HT1080 (cell line): ENCODE data around the gene DHX29. TPM values are rescaled to one million over a fixed set of nuclear protein-coding genes. Genes with fewer than 3 reads are reported as not detected.
"Not testable (repeated sequence)": the region's sequence is repeated elsewhere in the genome, so short reads cannot be mapped to it uniquely, and the experiment has no call there.

ENCODE experiments used
- DNase-seq: peaks from one replicate; pipeline ENCODE4 v3.0.0-alpha.2; 2015; ENCODE audit warnings: low read depth
- polyA plus RNA-seq, 2 experiments: library from polyadenylated mRNA; depleted of rRNA; stranded (reverse); fragments of >200 nt; gene quantifications; 2 replicates each; pipeline ENCODE4 v1.2.3, GENCODE V29; 2015
- total RNA-seq: library from RNA; depleted of rRNA; stranded (reverse); fragments of >200 nt; shearing (Covaris generic); gene quantifications from 2 replicates; pipeline ENCODE4 v1.2.3, GENCODE V29; 2014; rRNA removed

Gene DHX29
- total RNA-seq = 22.4 and 23.7 TPM in 2 replicates
- 12.1 and 15.9 TPM in 2 replicates for polyA plus RNA-seq (2015; cell fraction: cytosol; rRNA removed)
- 27.8 and 27.9 TPM in 2 replicates for polyA plus RNA-seq (2015; cell fraction: nucleus; rRNA removed)

GRCh38 chr5:55307383-55308253 is at the start of gene DHX29, which contains the start of gene MTREX:
TSS of gene DHX29 (minus strand) at chr5:55307694. CDS start at chr5:55307573, 121 bp downstream.
TSS of gene MTREX (plus strand) at chr5:55307989. CDS start at chr5:55308014, 25 bp downstream.
- peak; percentile 93 for DNase-seq

GRCh38 chr5:55356896-55357295 is 49.4 kb upstream of the DHX29 start:
- DNase-seq = no peak

- no peak for DNase-seq
Measured at GRCh38 chr5:55350754-55351153, 43.3 kb upstream of the DHX29 start.

GRCh38 chr5:55347786-55348185 is 40.3 kb upstream of the DHX29 start:
- DNase-seq = peak; percentile 52

GRCh38 chr5:55345327-55345726 is 37.8 kb upstream of the DHX29 start:
- no peak for DNase-seq

GRCh38 chr5:55344392-55344992 is 37.0 kb upstream of the DHX29 start:
- DNase-seq = peak; percentile 41

GRCh38 chr5:55343609-55344008 is 36.1 kb upstream of the DHX29 start:
- DNase-seq = no peak

- no peak for DNase-seq
Measured at GRCh38 chr5:55343107-55343506, 35.6 kb upstream of the DHX29 start.

- DNase-seq = no peak
Measured at GRCh38 chr5:55338810-55339243, 31.3 kb upstream of the DHX29 start.

GRCh38 chr5:55338092-55338613 is 30.7 kb upstream of the DHX29 start:
- no peak for DNase-seq

GRCh38 chr5:55333811-55334210 is 26.3 kb upstream of the DHX29 start:
- no peak for DNase-seq

- no peak for DNase-seq
Measured at GRCh38 chr5:55333017-55333416, 25.5 kb upstream of the DHX29 start.

GRCh38 chr5:55331321-55331720 is 23.8 kb upstream of the DHX29 start:
- no peak for DNase-seq

GRCh38 chr5:55327281-55327680 is 19.8 kb upstream of the DHX29 start:
- DNase-seq = no peak

GRCh38 chr5:55325621-55326020 is 18.1 kb upstream of the DHX29 start:
- DNase-seq = no peak

GRCh38 chr5:55324815-55325418 is 17.4 kb upstream of the DHX29 start:
- peak; percentile 25 for DNase-seq

- no peak for DNase-seq
Measured at GRCh38 chr5:55324006-55324405, 16.5 kb upstream of the DHX29 start.

GRCh38 chr5:55320571-55320970 is 13.1 kb upstream of the DHX29 start:
- no peak for DNase-seq

GRCh38 chr5:55319491-55319890 is 12.0 kb upstream of the DHX29 start:
- DNase-seq = no peak

GRCh38 chr5:55318237-55318636 is 10.7 kb upstream of the DHX29 start:
- not testable (repeated sequence) for DNase-seq

- DNase-seq = no peak
Measured at GRCh38 chr5:55316837-55317236, 9.3 kb upstream of the DHX29 start.

GRCh38 chr5:55316289-55316688 is 8.8 kb upstream of the DHX29 start:
- no peak for DNase-seq
